Body of pancreas (tissue), 4 donors: ENCODE measurements around the gene FOXE3.

Experiments
- POLR2A ChIP-seq, 3 donors: fragments of 450-650 bp; IDR thresholded peaks; one replicate each; pipeline ENCODE4 v1.6.1; 2016; ENCODE audit warnings: antibody characterized with exemption in 3 of 3, mild to moderate bottlenecking in 2 of 3
- TF ChIP-seq, protein P1 (sequence below), 7 experiments: fragments of 450-650 bp in 4 of 7; fragments of 200-600 bp in 3 of 7; sonication (generic) in 3 of 7; IDR thresholded peaks; one replicate each; pipeline ENCODE4 v1.5.1; 2016 to 2019; ENCODE audit warnings: antibody characterized with exemption in 7 of 7

DNA sequence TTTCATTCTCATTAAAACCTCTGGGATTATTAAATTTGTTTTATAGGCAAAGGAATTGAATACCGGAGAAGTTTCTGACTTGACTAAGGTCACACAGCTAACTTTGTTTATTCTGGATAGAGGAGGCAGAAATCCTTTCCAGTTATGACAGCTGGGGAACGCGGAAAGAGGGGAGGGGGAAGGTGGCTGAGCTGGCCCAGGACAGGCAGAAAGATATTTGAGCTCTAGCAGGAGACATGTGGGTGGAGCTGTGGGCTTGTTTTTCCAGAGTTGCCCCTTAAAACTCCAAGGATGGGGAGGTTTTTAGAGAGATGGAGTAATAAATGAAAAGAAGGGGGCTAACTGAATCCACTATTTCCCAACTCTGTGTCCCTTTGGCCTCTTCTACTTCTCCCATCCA, 49.5 kb downstream of the FOXE3 start:
- TF ChIP-seq, protein P1, sequence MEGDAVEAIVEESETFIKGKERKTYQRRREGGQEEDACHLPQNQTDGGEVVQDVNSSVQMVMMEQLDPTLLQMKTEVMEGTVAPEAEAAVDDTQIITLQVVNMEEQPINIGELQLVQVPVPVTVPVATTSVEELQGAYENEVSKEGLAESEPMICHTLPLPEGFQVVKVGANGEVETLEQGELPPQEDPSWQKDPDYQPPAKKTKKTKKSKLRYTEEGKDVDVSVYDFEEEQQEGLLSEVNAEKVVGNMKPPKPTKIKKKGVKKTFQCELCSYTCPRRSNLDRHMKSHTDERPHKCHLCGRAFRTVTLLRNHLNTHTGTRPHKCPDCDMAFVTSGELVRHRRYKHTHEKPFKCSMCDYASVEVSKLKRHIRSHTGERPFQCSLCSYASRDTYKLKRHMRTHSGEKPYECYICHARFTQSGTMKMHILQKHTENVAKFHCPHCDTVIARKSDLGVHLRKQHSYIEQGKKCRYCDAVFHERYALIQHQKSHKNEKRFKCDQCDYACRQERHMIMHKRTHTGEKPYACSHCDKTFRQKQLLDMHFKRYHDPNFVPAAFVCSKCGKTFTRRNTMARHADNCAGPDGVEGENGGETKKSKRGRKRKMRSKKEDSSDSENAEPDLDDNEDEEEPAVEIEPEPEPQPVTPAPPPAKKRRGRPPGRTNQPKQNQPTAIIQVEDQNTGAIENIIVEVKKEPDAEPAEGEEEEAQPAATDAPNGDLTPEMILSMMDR (IDR thresholded peaks at IDR 0.05): no peak
- TF ChIP-seq POLR2A (IDR thresholded peaks at IDR 0.05): no peak
